Stimulated activated CD8-positive, alpha-beta memory T cell treated with anti-CD3 and anti-CD28 coated beads, Interleukin-2, amount 100 ng/mL, for 48 hours (primary cell): ENCODE data around the gene UGT1A7.
A peak's percentile ranks its signal among the peaks of the same experiment; 100 is the strongest.
"Not testable (repeated sequence)": the region's sequence is repeated elsewhere in the genome, so short reads cannot be mapped to it uniquely, and the experiment has no call there.

Experiments
- DNase-seq, 2 donors: peaks; one replicate each; pipeline ENCODE4 v3.0.0-alpha.2; 2020; ENCODE audit warnings: low read depth in 2 of 2

The UGT1A7 gene

GRCh38 chr2:233680361-233681045 lies 1.2 kb upstream of the UGT1A7 start:
- no peak for DNase-seq

- DNase-seq, result no peak
These were observed 2.9 kb downstream of the UGT1A7 start for GRCh38 chr2:233684640-233685039.

DNA sequence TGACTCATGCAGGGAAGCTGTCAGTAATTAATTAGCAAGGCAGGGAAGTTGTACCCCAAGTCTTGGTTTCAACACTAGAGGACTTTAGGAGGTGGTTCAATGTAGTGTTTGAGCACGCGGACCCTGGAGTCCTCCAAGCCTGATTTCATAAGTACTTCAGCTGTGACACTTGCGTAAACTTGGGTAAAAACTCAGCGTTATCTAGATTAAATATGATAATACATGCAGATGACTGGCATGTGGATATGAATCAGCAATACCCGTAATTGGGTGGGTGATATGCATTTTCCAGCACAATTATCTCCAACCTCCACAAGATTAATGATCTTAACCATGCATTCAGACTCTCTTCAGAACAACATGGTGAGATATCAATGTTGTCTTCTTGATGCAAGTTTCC lies 5.2 kb downstream of the UGT1A7 start:
- DNase-seq, result no peak

GRCh38 chr2:233688341-233688740 lies 6.6 kb downstream of the UGT1A7 start:
- no peak for DNase-seq

- no peak for DNase-seq
These were observed 7.3 kb downstream of the UGT1A7 start for GRCh38 chr2:233689031-233689430.

- DNase-seq, result no peak
These were observed 7.8 kb downstream of the UGT1A7 start for GRCh38 chr2:233689501-233689900.

- DNase-seq, result no peak
These were observed 8.7 kb downstream of the UGT1A7 start for GRCh38 chr2:233690444-233690843.

DNA sequence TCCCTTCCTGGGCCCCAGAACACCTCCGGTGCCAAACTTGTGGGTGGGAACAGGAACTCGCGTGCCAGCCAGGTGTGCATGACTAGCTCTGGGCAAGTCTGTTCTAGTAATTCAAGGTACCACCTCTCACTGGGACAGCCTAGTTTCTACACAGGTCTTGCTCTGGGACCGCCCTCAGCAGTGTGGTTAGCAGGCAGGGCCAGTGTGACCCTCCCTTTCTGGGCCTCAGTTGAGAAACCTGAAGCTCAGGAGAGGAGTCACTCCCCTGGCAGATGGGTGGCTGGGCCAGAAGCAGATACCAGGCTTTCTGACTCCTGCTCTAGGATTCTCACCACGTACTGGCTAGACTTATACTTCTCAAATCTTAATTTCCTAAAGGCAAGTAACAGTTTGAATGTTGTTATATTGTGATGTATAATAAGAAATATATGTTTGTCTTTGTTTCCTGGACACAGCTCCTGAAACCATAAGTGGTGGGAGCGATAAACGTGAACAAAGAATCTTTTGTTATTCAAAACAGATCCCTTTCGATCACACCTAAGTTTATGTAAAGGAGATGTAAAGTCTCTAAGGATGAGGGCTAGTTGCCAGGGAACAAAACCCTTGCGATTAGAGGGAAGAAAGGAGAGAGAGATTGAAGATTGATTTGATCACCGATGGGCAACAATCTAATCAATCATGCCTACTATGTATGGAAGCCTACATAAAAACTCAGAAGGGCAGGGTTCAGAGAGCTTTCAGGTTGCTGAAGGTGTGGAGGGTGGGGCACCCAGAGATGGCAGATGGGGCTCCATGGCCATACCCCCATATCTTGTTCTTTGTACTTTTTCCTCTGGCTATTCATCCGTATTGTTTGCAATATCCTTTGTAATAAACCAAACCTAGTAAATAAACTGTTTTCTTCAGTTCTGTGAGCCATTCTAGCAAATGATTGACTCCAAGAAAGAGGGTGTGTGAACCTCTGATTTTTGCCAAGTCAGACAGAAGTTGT lies 10.0 kb downstream of the UGT1A7 start:
- no peak for DNase-seq

DNA sequence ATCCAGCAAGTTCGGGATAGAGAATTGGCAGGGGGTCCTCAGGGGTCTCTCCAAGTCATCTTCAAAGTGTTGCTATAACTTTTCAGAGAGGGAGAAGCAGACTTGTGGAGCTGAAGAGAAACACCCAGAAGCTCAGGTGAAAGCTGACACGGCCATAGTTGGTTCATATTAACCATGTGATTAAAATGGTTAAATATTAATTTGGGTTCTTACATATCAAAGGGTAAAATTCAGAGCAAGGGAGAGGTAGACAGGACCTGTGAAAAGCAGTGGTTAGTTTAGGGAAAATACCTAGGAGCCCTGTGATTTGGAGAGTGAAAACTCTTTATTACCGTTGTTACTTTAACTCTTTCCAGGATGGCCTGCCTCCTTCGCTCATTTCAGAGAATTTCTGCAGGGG lies 10.9 kb downstream of the UGT1A7 start, which contains the start of gene UGT1A6:
Gene UGT1A6, plus strand, starts transcription at position 243 of the 400 bp plus-strand sequence. Its CDS starts 115 bp downstream, at position 358.
- DNase-seq, result no peak

DNA sequence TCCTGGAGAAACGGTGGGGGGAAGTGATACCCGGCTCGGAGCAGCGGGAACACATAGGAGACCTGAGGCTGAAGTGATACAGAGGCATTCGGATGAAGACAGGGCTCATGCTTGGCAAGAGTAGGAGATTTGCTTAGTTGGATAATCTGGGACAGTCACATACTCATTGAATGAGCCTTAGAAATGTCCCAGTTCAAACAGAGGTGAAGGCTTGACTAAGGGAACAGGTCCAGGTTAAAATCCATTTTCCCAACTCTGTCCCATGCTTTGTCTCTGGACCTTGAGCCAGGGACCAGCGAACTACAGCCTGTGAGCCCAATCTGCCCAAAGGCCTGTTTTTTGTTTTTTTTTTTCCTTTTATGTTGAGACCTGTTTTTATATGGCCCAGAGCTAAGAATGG lies 12.3 kb downstream of the UGT1A7 start:
- no peak for DNase-seq

DNA sequence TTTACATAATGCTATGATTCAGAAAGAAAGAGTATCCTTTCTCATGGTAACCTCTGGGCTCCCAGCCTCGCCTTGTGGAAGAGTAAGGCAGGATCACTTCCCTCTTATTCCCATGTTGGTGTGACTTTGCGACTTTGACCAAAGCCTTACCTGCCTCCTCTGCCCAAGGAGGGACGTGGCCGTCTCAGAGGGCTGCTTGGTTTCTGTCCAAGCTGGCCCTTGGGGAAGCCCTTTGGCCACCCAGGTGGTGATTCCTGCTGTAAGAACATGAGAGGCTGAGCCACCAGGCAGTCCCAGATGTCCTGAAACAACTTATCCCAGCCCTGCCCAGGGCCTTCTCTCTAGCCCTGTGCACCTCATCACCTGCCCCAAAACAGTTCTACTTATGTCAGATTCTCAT lies 17.0 kb downstream of the UGT1A7 start:
- no peak for DNase-seq

- no peak for DNase-seq
These were observed 17.8 kb downstream of the UGT1A7 start for GRCh38 chr2:233699424-233700027.

GRCh38 chr2:233700028-233700635 lies 18.4 kb downstream of the UGT1A7 start:
- DNase-seq, result no peak

- DNase-seq, result not testable (repeated sequence)
These were observed 19.1 kb downstream of the UGT1A7 start for GRCh38 chr2:233700842-233701241.

DNA sequence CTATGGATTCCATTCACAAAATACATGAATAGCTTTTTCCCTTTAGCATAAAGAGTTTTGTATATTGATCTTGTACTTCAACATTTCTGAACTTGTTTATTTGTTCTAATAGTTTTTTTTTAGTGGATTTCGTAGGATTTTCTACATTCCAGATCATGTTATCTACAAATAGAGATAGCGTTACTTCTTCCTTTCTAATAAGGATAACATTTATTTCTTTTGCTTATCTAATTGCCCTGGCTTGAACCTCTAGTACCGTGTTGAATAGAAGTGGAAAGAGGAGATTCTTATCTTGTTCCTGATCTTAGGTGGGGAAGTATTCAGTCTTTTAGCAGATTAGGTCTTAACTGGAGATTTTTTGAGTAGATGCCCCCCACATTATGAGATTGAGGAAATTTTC lies 20.5 kb downstream of the UGT1A7 start:
- DNase-seq, result no peak

- DNase-seq, result no peak
These were observed 24.3 kb downstream of the UGT1A7 start for GRCh38 chr2:233705911-233706506.

DNA sequence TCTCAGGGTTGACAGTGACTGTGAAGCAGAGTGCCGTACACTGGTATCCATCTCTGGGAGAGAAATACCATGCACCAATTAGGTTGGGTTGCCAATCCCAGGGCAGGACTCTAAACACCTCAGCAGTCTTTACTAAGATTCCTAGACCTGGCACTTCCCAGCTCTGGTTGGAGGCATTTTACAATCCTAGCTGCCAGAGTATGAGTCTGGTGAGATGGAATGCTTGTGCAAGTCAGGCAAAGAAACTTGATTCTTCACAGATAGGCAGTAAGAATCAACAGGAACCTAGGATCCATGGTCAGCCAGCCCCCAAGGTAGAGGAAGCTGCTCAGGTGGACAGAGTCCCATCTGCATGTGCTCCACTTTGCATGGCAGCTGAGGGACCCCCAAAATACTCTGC lies 25.0 kb downstream of the UGT1A7 start:
- no peak for DNase-seq

DNA sequence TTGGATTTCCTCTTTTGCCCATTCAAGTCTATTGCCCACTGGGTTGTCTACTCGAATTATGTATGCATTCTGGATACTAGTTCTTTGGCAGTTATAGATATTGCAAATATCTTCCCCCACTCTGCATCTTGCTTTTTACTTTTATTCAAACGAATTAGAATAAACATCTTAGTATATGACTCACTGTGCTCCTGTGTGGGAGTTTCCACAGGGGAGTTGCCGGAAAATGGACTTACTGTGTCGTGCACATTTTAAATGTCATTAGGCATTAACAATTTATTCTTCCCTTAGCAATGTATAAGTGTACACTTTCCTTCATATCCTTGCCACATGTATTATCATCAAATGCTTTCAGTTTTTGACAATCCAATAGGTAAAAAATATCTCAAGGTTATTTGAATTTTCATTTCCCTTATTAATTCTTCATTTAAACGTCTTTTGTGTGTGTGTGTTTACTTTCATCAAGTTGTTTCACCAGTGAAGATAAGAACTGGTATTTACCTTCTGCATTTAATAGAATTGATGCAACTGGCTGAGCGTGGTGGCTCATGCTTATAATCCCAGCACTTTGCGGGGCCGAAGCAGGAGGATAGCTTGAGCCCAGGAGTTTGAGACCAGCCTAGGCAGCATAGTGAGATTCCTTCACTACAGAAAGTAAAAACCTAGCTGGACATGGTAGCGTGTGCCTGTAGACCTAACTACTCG lies 26.4 kb downstream of the UGT1A7 start:
- no peak for DNase-seq

DNA sequence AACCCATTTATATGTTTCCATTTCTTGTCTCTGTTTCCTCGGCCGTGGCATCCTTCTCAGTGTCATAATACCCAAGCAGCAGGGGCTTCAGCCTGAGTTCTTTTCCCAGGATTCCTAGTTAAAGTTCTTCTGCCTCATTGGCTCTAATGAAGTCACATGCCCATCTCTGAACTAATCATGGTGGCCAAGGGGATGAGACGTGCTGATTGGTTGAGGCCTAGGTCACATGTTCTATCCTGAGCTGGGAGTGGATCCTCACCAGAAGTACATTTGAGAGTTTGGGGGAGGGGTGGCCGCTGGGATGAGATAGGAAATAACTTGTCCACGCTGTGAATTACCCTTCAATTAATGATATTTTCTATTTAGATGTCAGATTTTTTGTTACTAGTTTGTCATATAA lies 27.2 kb downstream of the UGT1A7 start:
- DNase-seq, result no peak

- peak; percentile 64 to 66 for DNase-seq
These were observed 29.8 kb downstream of the UGT1A7 start for GRCh38 chr2:233711312-233712008.
